ENCODE results near the gene PIK3C2B.
"Not testable (repeated sequence)": the region's sequence is repeated elsewhere in the genome, so short reads cannot be mapped to it uniquely, and the experiment has no call there.

PIK3C2B gene

GRCh38 chr1:204506201-204506968 lies 11.8 kb upstream of the PIK3C2B start:
- DNase-seq: peak; percentile 79

GRCh38 chr1:204505674-204506200 lies 11.1 kb upstream of the PIK3C2B start:
- no peak for DNase-seq

GRCh38 chr1:204503913-204504519 lies 9.4 kb upstream of the PIK3C2B start:
- no peak for DNase-seq

- peak; percentile 61 for DNase-seq
Measured at GRCh38 chr1:204503122-204503912, 8.7 kb upstream of the PIK3C2B start.

- DNase-seq: no peak
Measured at GRCh38 chr1:204502241-204502640, 7.6 kb upstream of the PIK3C2B start.

- DNase-seq: no peak
Measured at GRCh38 chr1:204499511-204500468, 5.2 kb upstream of the PIK3C2B start.

- no peak for DNase-seq
Measured at GRCh38 chr1:204498981-204499380, 4.4 kb upstream of the PIK3C2B start.

GRCh38 chr1:204495777-204496176 lies 1.2 kb upstream of the PIK3C2B start:
- DNase-seq: no peak

GRCh38 chr1:204495078-204495753 lies 611 bp upstream of the PIK3C2B start:
- DNase-seq: no peak

GRCh38 chr1:204493984-204494280 lies 673 bp downstream of the PIK3C2B start:
- peak; percentile 25 for DNase-seq

- no peak for DNase-seq
Measured at GRCh38 chr1:204493145-204493983, 1.2 kb downstream of the PIK3C2B start.

GRCh38 chr1:204491655-204492054 lies 3.0 kb downstream of the PIK3C2B start:
- no peak for DNase-seq

- DNase-seq: no peak
Measured at GRCh38 chr1:204487256-204487615, 7.4 kb downstream of the PIK3C2B start.

GRCh38 chr1:204486513-204487255 lies 7.9 kb downstream of the PIK3C2B start:
- not testable (repeated sequence) for DNase-seq

- DNase-seq: no peak
Measured at GRCh38 chr1:204483791-204484190, 10.8 kb downstream of the PIK3C2B start.

- no peak for DNase-seq
Measured at GRCh38 chr1:204480515-204480914, 14.1 kb downstream of the PIK3C2B start.

GRCh38 chr1:204479387-204480136 lies 15.0 kb downstream of the PIK3C2B start:
- DNase-seq: no peak

- no peak for DNase-seq
Measured at GRCh38 chr1:204478921-204479320, 15.7 kb downstream of the PIK3C2B start.

- DNase-seq: no peak
Measured at GRCh38 chr1:204478172-204478899, 16.3 kb downstream of the PIK3C2B start.

Measured in NCI-H774 (cell line).